AG04449 (cell line): Measurements from ENCODE around the gene SLC8B1.

ENCODE experiments used
- CTCF ChIA-PET: fragments of 350-600 bp; formaldehyde crosslinking; extraction: SDS; loops from one replicate; lab custom pipeline; 2021; ENCODE audit warnings: antibody characterized with exemption; lab: Yijun Ruan, JAX
- POLR2A ChIA-PET: fragments of 400-600, 350-600 bp; formaldehyde crosslinking; extraction: SDS; loops from one replicate; lab custom pipeline; 2020; ENCODE audit warnings: antibody characterized with exemption, inconsistent platforms; lab: Yijun Ruan, JAX
- DNase-seq: peaks from one replicate; pipeline ENCODE4 v3.0.0-alpha.2; 2010; ENCODE audit warnings: low read depth, low spot score
- H3K4me3 ChIP-seq: 2 replicates; pipeline ENCODE4 v1.5.1; 2011; ENCODE audit warnings: low read depth, mild to moderate bottlenecking, control low read depth, low read length
- CTCF ChIP-seq: IDR thresholded peaks from one replicate; pipeline ENCODE4 v1.5.1; 2011; ENCODE audit warnings: mild to moderate bottlenecking, moderate library complexity, low read length, control low read depth, inconsistent platforms; ENCODE audit not compliant: insufficient read depth; ENCODE audit errors: missing control alignments

The SLC8B1 gene

GRCh38 chr12:113277511-113277910, 57.4 kb downstream of the SLC8B1 start:
- no peak for TF ChIP-seq CTCF
- ChIA-PET POLR2A (no interaction called here), CTCF (no interaction called here)
- no peak overlapping the region for H3K4me3 ChIP-seq
- no peak for DNase-seq

- POLR2A ChIA-PET: no interaction called here
- DNase-seq: no peak
- no peak for TF ChIP-seq CTCF
- no peak overlapping the region for H3K4me3 ChIP-seq
- CTCF ChIA-PET: no interaction called here
Observed at GRCh38 chr12:113276946-113277500, 57.9 kb downstream of the SLC8B1 start.

GRCh38 chr12:113276306-113276705, 58.6 kb downstream of the SLC8B1 start:
- no peak for TF ChIP-seq CTCF
- ChIA-PET CTCF (no interaction called here), POLR2A (no interaction called here)
- DNase-seq: no peak
- no peak overlapping the region for H3K4me3 ChIP-seq

GRCh38 chr12:113274848-113275247, 60.1 kb downstream of the SLC8B1 start:
- DNase-seq: no peak
- no peak for TF ChIP-seq CTCF
- no peak overlapping the region for H3K4me3 ChIP-seq
- ChIA-PET CTCF (no interaction called here), POLR2A (no interaction called here)

- TF ChIP-seq CTCF: no peak
- no peak overlapping the region for H3K4me3 ChIP-seq
- no peak for DNase-seq
- CTCF ChIA-PET: no interaction called here
- POLR2A ChIA-PET: no interaction called here
Observed at GRCh38 chr12:113273053-113273725, 61.7 kb downstream of the SLC8B1 start.

GRCh38 chr12:113271853-113272561, 62.9 kb downstream of the SLC8B1 start:
- peak; percentile 37 for DNase-seq
- H3K4me3 ChIP-seq: no peak overlapping the region; the same call in 1 of the 2 replicates
- TF ChIP-seq CTCF: no peak
- ChIA-PET CTCF (interaction anchor here (1.6 kb wide), 2 partner anchors 15 to 17 kb away, joined by 4 read pairs; no protein-coding TSS in a partner anchor), POLR2A (no interaction called here)
